KMS-11 (cell line): ENCODE measurements around the gene B4GALT1.

Experiments
- H2AFZ ChIP-seq: fragments of 200-600 bp; sonication (generic); 2 replicates; pipeline ENCODE4 v1.6.1; 2016; ENCODE audit warnings: antibody characterized with exemption, mixed run types, low read depth
- H3K27ac ChIP-seq: fragments of 200-600 bp; sonication (generic); 2 replicates; pipeline ENCODE4 v1.6.1; 2016; ENCODE audit warnings: mild to moderate bottlenecking, mixed run types
- H3K27me3 ChIP-seq: fragments of 200-600 bp; sonication (generic); 2 replicates; pipeline ENCODE4 v1.6.1; 2017; ENCODE audit warnings: mild to moderate bottlenecking, low read depth, mixed run types, moderate library complexity; ENCODE audit not compliant: insufficient read depth
- H3K36me3 ChIP-seq: fragments of 200-600 bp; sonication (generic); 2 replicates; pipeline ENCODE4 v1.6.1; 2017; ENCODE audit warnings: mild to moderate bottlenecking, mixed run types; ENCODE audit not compliant: insufficient read depth
- H3K4me1 ChIP-seq: fragments of 200-600 bp; sonication (generic); 2 replicates; pipeline ENCODE4 v1.6.1; 2016; ENCODE audit warnings: mild to moderate bottlenecking, low read depth, mixed run types; ENCODE audit not compliant: poor library complexity, severe bottlenecking
- H3K4me2 ChIP-seq: fragments of 200-600 bp; sonication (generic); 2 replicates; pipeline ENCODE4 v1.7.0; 2016; ENCODE audit warnings: mild to moderate bottlenecking, mixed run types
- H3K4me3 ChIP-seq: fragments of 200-600 bp; sonication (generic); IDR thresholded peaks from 2 replicates; pipeline ENCODE4 v1.6.1; 2017; ENCODE audit warnings: low read depth, low read length, mixed read lengths; ENCODE audit not compliant: insufficient read depth
- H3K79me2 ChIP-seq: fragments of 200-600 bp; sonication (generic); 2 replicates; pipeline ENCODE4 v1.6.1; 2016; ENCODE audit warnings: low read depth, mixed run types; ENCODE audit not compliant: insufficient read depth
- H3K9ac ChIP-seq: fragments of 200-600 bp; sonication (generic); 2 replicates; pipeline ENCODE4 v1.6.1; 2016; ENCODE audit warnings: mild to moderate bottlenecking, mixed run types
- H4K20me1 ChIP-seq: fragments of 200-600 bp; sonication (generic); 2 replicates; pipeline ENCODE4 v1.6.1; 2016; ENCODE audit warnings: mild to moderate bottlenecking, mixed run types; ENCODE audit not compliant: insufficient read depth
- CTCF ChIP-seq: fragments of 200-600 bp; sonication (generic); conservative IDR thresholded peaks from 2 replicates; pipeline ENCODE4 v1.6.1; 2017; ENCODE audit warnings: low read depth, mild to moderate bottlenecking, antibody characterized with exemption, low read length, moderate library complexity, mixed read lengths

Gene B4GALT1

GRCh38 chr9:33076046-33077004, 90.8 kb downstream of the B4GALT1 start, which contains the start of gene SMU1:
TSS of gene SMU1 (minus strand) at chr9:33076674. CDS start at chr9:33076608, 66 bp downstream.
- peaks cover 16% of the 10 kb centered on the region for H3K4me1 ChIP-seq
- peak within 1 kb of the TSS; percentile 74 for H3K27ac ChIP-seq
- peak within 1 kb of the TSS; percentile 77 for H3K4me2 ChIP-seq
- no peak within 1 kb of the TSS for H3K4me3 ChIP-seq
- peak within 1 kb of the TSS; percentile 75 for H2AFZ ChIP-seq
- H3K9ac ChIP-seq = peak within 1 kb of the TSS; percentile 87
- peaks cover 3% of the 10 kb centered on the region; the same call in 1 of the 2 replicates for H3K36me3 ChIP-seq
- TF ChIP-seq CTCF = no peak
- H3K79me2 ChIP-seq = peaks cover 38% of the 10 kb centered on the region
- no peaks in the 10 kb centered on the region for H4K20me1 ChIP-seq
- no peaks in the 10 kb centered on the region for H3K27me3 ChIP-seq

- H3K27ac ChIP-seq = no peak overlapping the region
- H3K4me1 ChIP-seq = peaks cover 23% of the 10 kb centered on the region
- no peak overlapping the region for H3K4me3 ChIP-seq
- no peak overlapping the region for H3K4me2 ChIP-seq
- H3K79me2 ChIP-seq = peaks cover 20% of the 10 kb centered on the region; the same call in 1 of the 2 replicates
- no peak for TF ChIP-seq CTCF
- 0 out of 2 replicates have a peak, but pooled peaks cover 5% of the 10 kb centered on the region for H4K20me1 ChIP-seq
- H3K27me3 ChIP-seq = no peaks in the 10 kb centered on the region
- H3K9ac ChIP-seq = no peak overlapping the region
- no peak overlapping the region for H2AFZ ChIP-seq
- H3K36me3 ChIP-seq = peaks cover 12% of the 10 kb centered on the region; the same call in 1 of the 2 replicates
These were observed 98.1 kb downstream of the B4GALT1 start for GRCh38 chr9:33068991-33069390.

GRCh38 chr9:33065157-33066076, 101.7 kb downstream of the B4GALT1 start:
- Histone ChIP-seq H4K20me1 (0 out of 2 replicates have a peak, but pooled peaks cover 5% of the 10 kb centered on the region), H3K4me2 (peak overlapping the region; percentile 13), H3K9ac (no peak overlapping the region), H3K4me3 (no peak overlapping the region), H3K36me3 (peaks cover 17% of the 10 kb centered on the region), H2AFZ (no peak overlapping the region), H3K27me3 (no peaks in the 10 kb centered on the region), H3K4me1 (peaks cover 23% of the 10 kb centered on the region), H3K27ac (peak overlapping the region; percentile 3; the same call in 1 of the 2 replicates), H3K79me2 (no peaks in the 10 kb centered on the region)
- no peak for TF ChIP-seq CTCF
